ENCODE results near the gene DNAJA2.

DNA sequence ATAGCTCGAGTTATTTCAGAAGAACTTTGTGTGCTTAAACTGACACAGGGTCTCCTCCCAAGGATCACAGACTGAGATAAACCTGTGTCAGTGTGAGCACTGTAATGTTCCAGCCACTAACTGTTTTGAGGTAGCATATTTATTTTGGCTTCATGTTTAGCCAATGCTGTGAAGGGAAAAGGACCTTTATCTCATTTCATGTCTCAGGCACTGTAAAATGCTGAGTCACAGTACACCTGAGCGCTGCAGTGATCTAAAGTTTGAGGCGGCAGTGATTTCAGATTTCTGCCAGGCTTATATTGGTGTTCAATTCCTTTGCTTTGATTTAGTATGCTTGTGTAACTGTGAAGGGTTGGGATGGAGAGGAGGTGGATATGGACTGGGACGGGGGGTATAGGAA lies 3.1 kb upstream of the DNAJA2 start:
- TF ChIP-seq, protein P1, sequence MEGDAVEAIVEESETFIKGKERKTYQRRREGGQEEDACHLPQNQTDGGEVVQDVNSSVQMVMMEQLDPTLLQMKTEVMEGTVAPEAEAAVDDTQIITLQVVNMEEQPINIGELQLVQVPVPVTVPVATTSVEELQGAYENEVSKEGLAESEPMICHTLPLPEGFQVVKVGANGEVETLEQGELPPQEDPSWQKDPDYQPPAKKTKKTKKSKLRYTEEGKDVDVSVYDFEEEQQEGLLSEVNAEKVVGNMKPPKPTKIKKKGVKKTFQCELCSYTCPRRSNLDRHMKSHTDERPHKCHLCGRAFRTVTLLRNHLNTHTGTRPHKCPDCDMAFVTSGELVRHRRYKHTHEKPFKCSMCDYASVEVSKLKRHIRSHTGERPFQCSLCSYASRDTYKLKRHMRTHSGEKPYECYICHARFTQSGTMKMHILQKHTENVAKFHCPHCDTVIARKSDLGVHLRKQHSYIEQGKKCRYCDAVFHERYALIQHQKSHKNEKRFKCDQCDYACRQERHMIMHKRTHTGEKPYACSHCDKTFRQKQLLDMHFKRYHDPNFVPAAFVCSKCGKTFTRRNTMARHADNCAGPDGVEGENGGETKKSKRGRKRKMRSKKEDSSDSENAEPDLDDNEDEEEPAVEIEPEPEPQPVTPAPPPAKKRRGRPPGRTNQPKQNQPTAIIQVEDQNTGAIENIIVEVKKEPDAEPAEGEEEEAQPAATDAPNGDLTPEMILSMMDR (IDR thresholded peaks at IDR 0.05; ENCODE audit: low read depth, low read length, poor library complexity, severe bottlenecking), result no peak
- no peak for TF ChIP-seq EZH2phosphoT487 (IDR thresholded peaks at IDR 0.05; ENCODE audit: borderline replicate concordance, low read length)

All from DOHH2 (cell line).